KMS-11 (cell line): ENCODE results near the gene GALNS.

Experiments
- H2AFZ ChIP-seq: fragments of 200-600 bp; sonication (generic); 2 replicates; pipeline ENCODE4 v1.6.1; 2016; ENCODE audit warnings: antibody characterized with exemption, mixed run types, low read depth
- H3K27ac ChIP-seq: fragments of 200-600 bp; sonication (generic); 2 replicates; pipeline ENCODE4 v1.6.1; 2016; ENCODE audit warnings: mild to moderate bottlenecking, mixed run types
- H3K27me3 ChIP-seq: fragments of 200-600 bp; sonication (generic); 2 replicates; pipeline ENCODE4 v1.6.1; 2017; ENCODE audit warnings: mild to moderate bottlenecking, low read depth, mixed run types, moderate library complexity; ENCODE audit not compliant: insufficient read depth
- H3K36me3 ChIP-seq: fragments of 200-600 bp; sonication (generic); 2 replicates; pipeline ENCODE4 v1.6.1; 2017; ENCODE audit warnings: mild to moderate bottlenecking, mixed run types; ENCODE audit not compliant: insufficient read depth
- H3K4me1 ChIP-seq: fragments of 200-600 bp; sonication (generic); 2 replicates; pipeline ENCODE4 v1.6.1; 2016; ENCODE audit warnings: mild to moderate bottlenecking, low read depth, mixed run types; ENCODE audit not compliant: poor library complexity, severe bottlenecking
- H3K4me2 ChIP-seq: fragments of 200-600 bp; sonication (generic); 2 replicates; pipeline ENCODE4 v1.7.0; 2016; ENCODE audit warnings: mild to moderate bottlenecking, mixed run types
- H3K4me3 ChIP-seq: fragments of 200-600 bp; sonication (generic); IDR thresholded peaks from 2 replicates; pipeline ENCODE4 v1.6.1; 2017; ENCODE audit warnings: low read depth, low read length, mixed read lengths; ENCODE audit not compliant: insufficient read depth
- H3K79me2 ChIP-seq: fragments of 200-600 bp; sonication (generic); 2 replicates; pipeline ENCODE4 v1.6.1; 2016; ENCODE audit warnings: low read depth, mixed run types; ENCODE audit not compliant: insufficient read depth
- H3K9ac ChIP-seq: fragments of 200-600 bp; sonication (generic); 2 replicates; pipeline ENCODE4 v1.6.1; 2016; ENCODE audit warnings: mild to moderate bottlenecking, mixed run types
- H4K20me1 ChIP-seq: fragments of 200-600 bp; sonication (generic); 2 replicates; pipeline ENCODE4 v1.6.1; 2016; ENCODE audit warnings: mild to moderate bottlenecking, mixed run types; ENCODE audit not compliant: insufficient read depth
- TF ChIP-seq, protein P1 (sequence below): fragments of 200-600 bp; sonication (generic); conservative IDR thresholded peaks from 2 replicates; pipeline ENCODE4 v1.6.1; 2017; ENCODE audit warnings: low read depth, mild to moderate bottlenecking, antibody characterized with exemption, low read length, moderate library complexity, mixed read lengths

GALNS gene

DNA sequence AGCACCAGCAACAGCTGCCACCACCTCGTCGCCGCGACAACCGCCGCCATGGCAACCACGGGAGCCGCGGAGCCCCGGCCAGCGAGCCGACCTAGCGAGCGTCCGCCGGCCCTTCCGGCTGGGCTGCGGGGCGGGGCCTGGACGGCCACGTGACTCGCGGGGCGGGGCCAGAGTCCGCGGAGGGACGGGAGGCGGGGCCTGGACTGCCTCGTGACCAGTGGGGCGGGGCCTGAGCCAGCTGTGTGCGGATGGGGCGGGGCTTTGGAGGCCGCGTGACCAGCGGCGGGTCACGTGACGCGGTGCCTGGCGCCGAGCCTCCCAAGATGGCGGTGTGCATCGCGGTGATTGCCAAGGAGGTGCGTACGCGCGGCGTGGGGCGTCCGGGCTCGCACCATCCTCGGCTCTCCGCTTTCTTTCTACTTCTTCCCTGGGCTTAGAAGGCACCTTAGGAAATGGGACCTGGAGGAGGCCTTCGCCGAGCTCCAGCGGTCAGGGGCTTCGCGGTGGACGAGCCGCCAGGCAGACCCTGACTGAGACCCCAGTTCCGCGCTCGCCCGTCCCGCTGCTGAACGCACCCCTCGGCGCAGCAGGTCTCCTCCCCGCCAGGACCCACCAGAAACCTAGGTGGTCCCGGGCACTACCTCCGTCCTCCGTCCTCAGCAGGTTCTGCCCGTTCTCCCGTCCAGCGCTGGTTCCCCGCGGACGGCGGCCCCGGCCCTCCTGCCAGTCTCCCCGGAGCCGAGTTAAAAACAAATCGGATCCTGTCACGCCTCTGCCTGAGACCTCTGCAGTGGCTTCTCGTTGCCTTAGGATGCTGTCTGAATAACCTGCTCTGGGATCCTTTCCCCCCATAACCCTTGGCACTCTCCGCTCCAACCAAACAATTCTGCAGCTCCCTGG is at the start of gene GALNS, which contains the start of gene TRAPPC2L:
TSS of gene GALNS (minus strand) at position 120 of the 900 bp plus-strand sequence. CDS start at position 50, 70 bp downstream.
TSS of gene TRAPPC2L (plus strand) at position 300 of the 900 bp plus-strand sequence. CDS start at position 324, 24 bp downstream.
- H3K27ac ChIP-seq = no peak within 1 kb of the TSS
- H4K20me1 ChIP-seq = no peaks in the 10 kb centered on the region
- TF ChIP-seq, protein P1, sequence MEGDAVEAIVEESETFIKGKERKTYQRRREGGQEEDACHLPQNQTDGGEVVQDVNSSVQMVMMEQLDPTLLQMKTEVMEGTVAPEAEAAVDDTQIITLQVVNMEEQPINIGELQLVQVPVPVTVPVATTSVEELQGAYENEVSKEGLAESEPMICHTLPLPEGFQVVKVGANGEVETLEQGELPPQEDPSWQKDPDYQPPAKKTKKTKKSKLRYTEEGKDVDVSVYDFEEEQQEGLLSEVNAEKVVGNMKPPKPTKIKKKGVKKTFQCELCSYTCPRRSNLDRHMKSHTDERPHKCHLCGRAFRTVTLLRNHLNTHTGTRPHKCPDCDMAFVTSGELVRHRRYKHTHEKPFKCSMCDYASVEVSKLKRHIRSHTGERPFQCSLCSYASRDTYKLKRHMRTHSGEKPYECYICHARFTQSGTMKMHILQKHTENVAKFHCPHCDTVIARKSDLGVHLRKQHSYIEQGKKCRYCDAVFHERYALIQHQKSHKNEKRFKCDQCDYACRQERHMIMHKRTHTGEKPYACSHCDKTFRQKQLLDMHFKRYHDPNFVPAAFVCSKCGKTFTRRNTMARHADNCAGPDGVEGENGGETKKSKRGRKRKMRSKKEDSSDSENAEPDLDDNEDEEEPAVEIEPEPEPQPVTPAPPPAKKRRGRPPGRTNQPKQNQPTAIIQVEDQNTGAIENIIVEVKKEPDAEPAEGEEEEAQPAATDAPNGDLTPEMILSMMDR = no peak

DNA sequence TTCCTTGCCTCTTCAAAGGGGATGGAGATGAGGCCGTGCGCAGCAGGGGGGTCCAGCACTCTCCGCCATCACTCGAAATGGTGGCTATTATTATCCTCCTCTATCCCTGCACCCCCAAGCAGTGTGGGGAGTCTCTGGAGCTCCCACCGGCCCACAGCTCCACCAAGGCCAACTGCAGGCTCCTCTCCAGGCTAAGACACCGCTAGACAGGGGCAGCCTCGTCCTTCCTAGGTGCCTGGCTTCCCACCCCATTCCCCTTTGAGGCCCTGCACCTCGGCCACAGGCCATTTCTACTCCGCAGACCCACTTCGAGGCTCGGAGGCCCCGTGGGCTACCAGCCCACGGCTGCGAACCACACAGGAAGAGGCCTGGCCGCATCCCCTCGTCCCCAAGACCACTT is 49.3 kb upstream of the GALNS start:
- H2AFZ ChIP-seq = no peak overlapping the region
- H3K79me2 ChIP-seq = no peaks in the 10 kb centered on the region
- peaks cover 41% of the 10 kb centered on the region for H3K27me3 ChIP-seq
- no peak overlapping the region for H3K27ac ChIP-seq
- H3K4me1 ChIP-seq = peaks cover 11% of the 10 kb centered on the region
- no peaks in the 10 kb centered on the region for H4K20me1 ChIP-seq
- no peaks in the 10 kb centered on the region for H3K36me3 ChIP-seq
- no peak overlapping the region for H3K9ac ChIP-seq
- H3K4me2 ChIP-seq = no peak overlapping the region
- TF ChIP-seq, protein P1 = no peak
- H3K4me3 ChIP-seq = no peak overlapping the region

More for the DNA sequence above, at the start of gene GALNS, which contains the start of gene TRAPPC2L:
- Histone ChIP-seq H3K27me3 (no peaks in the 10 kb centered on the region), H3K4me3 (peak within 1 kb of the TSS; percentile 73), H3K4me2 (peak within 1 kb of the TSS; percentile 86), H3K4me1 (peaks cover 7% of the 10 kb centered on the region), H3K36me3 (no peaks in the 10 kb centered on the region; the same call in 1 of the 2 replicates), H2AFZ (peak within 1 kb of the TSS; percentile 81), H3K9ac (peak within 1 kb of the TSS; percentile 63), H3K79me2 (no peaks in the 10 kb centered on the region; the same call in 1 of the 2 replicates)

GRCh38 chr16:88905563-88905962 is 48.8 kb upstream of the GALNS start:
- H3K9ac ChIP-seq = no peak overlapping the region
- H3K27ac ChIP-seq = no peak overlapping the region
- H4K20me1 ChIP-seq = no peaks in the 10 kb centered on the region
- H3K36me3 ChIP-seq = no peaks in the 10 kb centered on the region
- TF ChIP-seq, protein P1 = no peak
- no peaks in the 10 kb centered on the region for H3K79me2 ChIP-seq
- peaks cover 11% of the 10 kb centered on the region for H3K4me1 ChIP-seq
- H3K4me3 ChIP-seq = no peak overlapping the region
- H3K27me3 ChIP-seq = peaks cover 42% of the 10 kb centered on the region
- H3K4me2 ChIP-seq = peak overlapping the region; percentile 39; the same call in 1 of the 2 replicates
- peak overlapping the region; percentile 57; the same call in 1 of the 2 replicates for H2AFZ ChIP-seq

DNA sequence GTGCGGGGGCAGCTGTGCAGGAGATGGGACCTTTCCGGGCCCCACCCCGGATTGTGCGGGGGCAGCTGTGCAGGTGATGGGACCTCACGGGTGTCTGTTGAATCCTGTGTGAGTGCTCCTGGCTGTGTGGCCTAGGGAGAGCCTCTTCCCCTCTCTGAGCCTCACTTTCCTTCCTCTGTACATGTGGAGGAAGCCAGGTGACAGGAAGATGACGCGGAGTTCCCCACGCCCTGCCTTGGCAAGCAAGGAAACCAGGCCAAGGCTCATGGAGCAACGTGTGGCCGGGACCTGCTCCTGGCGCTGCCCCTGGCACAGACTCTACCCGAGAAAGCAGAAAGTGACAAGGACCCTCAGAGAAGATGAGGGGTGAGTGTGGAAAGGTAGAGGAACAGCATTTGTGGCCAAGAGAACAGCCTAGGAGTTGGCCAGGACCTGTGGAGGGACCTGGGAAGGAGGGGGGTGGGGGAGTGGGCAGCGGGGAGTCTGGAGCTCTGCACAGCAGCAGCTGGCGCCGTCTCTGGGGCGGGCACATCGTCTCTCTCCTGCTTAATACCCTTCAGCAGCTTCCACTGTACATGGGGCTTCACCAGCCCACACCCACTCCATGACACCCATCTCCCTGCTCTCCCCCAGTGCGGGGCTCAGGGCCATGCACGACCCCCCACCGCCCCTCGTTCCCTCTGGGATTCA is 48.1 kb upstream of the GALNS start:
- Histone ChIP-seq H3K27ac (no peak overlapping the region), H3K4me1 (peaks cover 11% of the 10 kb centered on the region), H3K27me3 (peaks cover 41% of the 10 kb centered on the region), H3K9ac (no peak overlapping the region), H3K4me2 (no peak overlapping the region; the same call in 1 of the 2 replicates), H4K20me1 (no peaks in the 10 kb centered on the region), H3K36me3 (no peaks in the 10 kb centered on the region), H2AFZ (peak overlapping the region; percentile 57; the same call in 1 of the 2 replicates), H3K4me3 (no peak overlapping the region), H3K79me2 (no peaks in the 10 kb centered on the region)
- TF ChIP-seq, protein P1 = no peak
